Islet of Langerhans (tissue), 1 donor: Measurements from ENCODE around the gene SLC16A5.
"Not testable (repeated sequence)": the region's sequence is repeated elsewhere in the genome, so short reads cannot be mapped to it uniquely, and the experiment has no call there.

Source experiments
- FAIRE-seq: peaks from one replicate; lab custom pipeline; 2011; peaks lifted over from hg19 to GRCh38; lab: Jason Lieb, UNC

The SLC16A5 gene

GRCh38 chr17:75110234-75110937 is 22.6 kb downstream of the SLC16A5 start:
- no peak for FAIRE-seq

GRCh38 chr17:75111777-75112335 is 24.1 kb downstream of the SLC16A5 start:
- no peak for FAIRE-seq

GRCh38 chr17:75113798-75114551 is 26.2 kb downstream of the SLC16A5 start:
- FAIRE-seq = no peak

GRCh38 chr17:75114552-75115314 is 27.0 kb downstream of the SLC16A5 start:
- no peak for FAIRE-seq

GRCh38 chr17:75115555-75115954 is 27.8 kb downstream of the SLC16A5 start:
- no peak for FAIRE-seq

- no peak for FAIRE-seq
Measured at GRCh38 chr17:75116737-75117136, 29.0 kb downstream of the SLC16A5 start.

- FAIRE-seq = no peak
Measured at GRCh38 chr17:75118307-75118706, 30.6 kb downstream of the SLC16A5 start.

GRCh38 chr17:75124041-75124818 is 36.5 kb downstream of the SLC16A5 start:
- no peak for FAIRE-seq

- no peak for FAIRE-seq
Measured at GRCh38 chr17:75124819-75125162, 37.0 kb downstream of the SLC16A5 start.

GRCh38 chr17:75125984-75126383 is 38.2 kb downstream of the SLC16A5 start:
- no peak for FAIRE-seq

- FAIRE-seq = no peak
Measured at GRCh38 chr17:75126954-75127353, 39.2 kb downstream of the SLC16A5 start.

- FAIRE-seq = not testable (repeated sequence)
Measured at GRCh38 chr17:75127936-75128335, 40.2 kb downstream of the SLC16A5 start.

GRCh38 chr17:75128694-75129505 is 41.1 kb downstream of the SLC16A5 start:
- FAIRE-seq = no peak

GRCh38 chr17:75129576-75129975 is 41.8 kb downstream of the SLC16A5 start:
- FAIRE-seq = no peak

GRCh38 chr17:75130059-75130631 is 42.4 kb downstream of the SLC16A5 start:
- FAIRE-seq = no peak

GRCh38 chr17:75130632-75131277 is 43.0 kb downstream of the SLC16A5 start:
- no peak for FAIRE-seq

GRCh38 chr17:75131278-75132017 is 43.7 kb downstream of the SLC16A5 start, which contains the start of gene NT5C:
NT5C (minus strand) TSS chr17:75131742; CDS start chr17:75131707, 35 bp downstream.
- no peak for FAIRE-seq

- FAIRE-seq = not testable (repeated sequence)
Measured at GRCh38 chr17:75132018-75133000, 44.6 kb downstream of the SLC16A5 start.
